ENCODE measurements around the gene NSRP1. TPM values are rescaled to one million over a fixed set of nuclear protein-coding genes. Genes with fewer than 3 reads are reported as not detected.
"Not testable (repeated sequence)": the region's sequence is repeated elsewhere in the genome, so short reads cannot be mapped to it uniquely, and the experiment has no call there.

NSRP1 gene
- total and polyA plus RNA-seq, 2 of the 13 experiments (the other 11 are each of a cell fraction or from before 2014, with no cell fraction given) = 7.0 to 14.3 TPM

DNA sequence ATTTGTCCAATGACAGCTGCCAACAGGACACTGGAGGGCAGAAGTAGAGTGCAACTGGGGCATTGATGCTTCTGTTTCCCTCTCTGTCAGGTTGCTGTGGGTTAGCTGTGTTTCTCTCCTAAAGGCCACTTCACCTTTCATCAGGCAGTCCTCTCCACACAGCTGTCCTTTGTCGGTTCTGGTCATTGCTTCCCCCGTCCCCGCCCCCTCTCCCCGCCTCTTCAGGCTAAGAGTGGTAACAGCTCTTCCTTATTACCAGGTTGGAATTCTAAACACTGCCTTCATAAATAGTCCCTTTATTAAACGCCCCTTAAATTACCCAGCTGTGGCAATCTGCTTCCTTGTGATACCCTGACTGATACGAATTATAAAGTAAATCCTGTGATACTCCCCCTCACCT lies 31.8 kb upstream of the NSRP1 start:
- no peaks in the 10 kb centered on the region for H3K4me1 ChIP-seq (ENCODE audit: insufficient read depth, low read length)
- TF ChIP-seq RELA (CRISPR knock-in tag; IDR thresholded peaks at IDR 0.05) = no peak
- no peaks in the 10 kb centered on the region for H3K9me3 ChIP-seq (ENCODE audit: low read length)
- DNase-seq (ENCODE audit: low spot score) (no peak), ATAC-seq (peak; percentile 54; the same call in 1 of the 3 replicates), FAIRE-seq (no peak)
- WGBS (ENCODE audit: low lambda C conversion rate) = 4% methylated on average over 6 of the region's 6 CpGs
- no peaks in the 10 kb centered on the region for H3K79me2 ChIP-seq (ENCODE audit: insufficient read depth, low read length)
- H3K36me3 ChIP-seq (replicated peaks in 1 of 2; ENCODE audit: control insufficient read depth in 1 of 2, insufficient read depth in 2 of 2, low read length in 2 of 2) = no peaks in the 10 kb centered on the region
- H4K20me1 ChIP-seq (ENCODE audit: insufficient read depth, low read length) = no peaks in the 10 kb centered on the region
- H3K9ac ChIP-seq (ENCODE audit: insufficient read depth, low read depth, low read length) = no peak overlapping the region
- no peak overlapping the region for H3K27ac ChIP-seq (ENCODE audit: extremely low read length, insufficient read depth, low read length)
- POLR2A ChIA-PET = no interaction called here
- no peak overlapping the region for H3K4me2 ChIP-seq (ENCODE audit: low read depth, low read length)
- CTCF ChIA-PET (ENCODE audit: low intra/inter-chr PET ratio, low total read pairs) = no interaction called here
- intact Hi-C loops (cut with micrococcal nuclease; ENCODE audit: unreplicated experiment) (no loop called here), in situ Hi-C loops (cut with HindIII; ENCODE audit: extremely low pct_ligation_motif_present, low pct_unique_long_range_greater_than_20kb) (no loop called here)
- no peak overlapping the region for H3K4me3 ChIP-seq (replicated peaks in 1 of 3; ENCODE audit: insufficient read depth in 1 of 3, low read depth in 2 of 3, low read length in 3 of 3)
- BruUV-seq (replicated peaks) = no TSS peak
- H3K27me3 ChIP-seq (ENCODE audit: control insufficient read depth in 1 of 2, insufficient read depth in 2 of 2, low read length in 2 of 2) = peaks cover 1 to 25% of the 10 kb centered on the region in 2 experiments; a peak in 3 of 5 replicates
- H2AFZ ChIP-seq (ENCODE audit: low read length) = no peak overlapping the region

DNA sequence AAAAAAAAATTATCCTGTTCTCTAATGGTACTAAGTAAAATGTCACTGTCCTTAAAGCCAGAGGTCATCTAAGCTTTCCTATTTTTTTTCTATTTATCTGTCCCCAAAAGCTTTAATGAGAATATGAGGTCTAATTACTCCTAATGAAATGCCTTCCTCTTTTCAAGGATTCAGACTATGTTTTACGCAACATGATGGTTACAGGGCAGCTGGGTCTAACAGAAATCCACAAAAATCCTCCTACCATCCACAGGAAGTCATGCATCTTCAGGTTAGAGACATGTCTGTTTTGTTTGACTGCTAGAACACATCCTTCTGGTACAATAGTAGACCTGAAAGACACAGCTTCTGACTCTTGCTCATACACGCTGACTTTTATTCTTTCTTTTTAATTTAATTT lies 29.7 kb upstream of the NSRP1 start:
- Histone ChIP-seq H3K27ac (ENCODE audit: extremely low read length, insufficient read depth, low read length) (no peak overlapping the region), H3K4me2 (ENCODE audit: low read depth, low read length) (no peak overlapping the region), H3K36me3 (replicated peaks in 1 of 2; ENCODE audit: control insufficient read depth in 1 of 2, insufficient read depth in 2 of 2, low read length in 2 of 2) (no peaks in the 10 kb centered on the region), H3K9me3 (ENCODE audit: low read length) (no peaks in the 10 kb centered on the region), H3K27me3 (ENCODE audit: control insufficient read depth in 1 of 2, insufficient read depth in 2 of 2, low read length in 2 of 2) (peaks cover 1 to 36% of the 10 kb centered on the region in 2 experiments; a peak in 3 of 5 replicates), H4K20me1 (ENCODE audit: insufficient read depth, low read length) (no peaks in the 10 kb centered on the region), H2AFZ (ENCODE audit: low read length) (no peak overlapping the region), H3K4me1 (ENCODE audit: insufficient read depth, low read length) (no peaks in the 10 kb centered on the region), H3K4me3 (replicated peaks in 1 of 3; ENCODE audit: insufficient read depth in 1 of 3, low read depth in 2 of 3, low read length in 3 of 3) (no peak overlapping the region), H3K9ac (ENCODE audit: insufficient read depth, low read depth, low read length) (no peak overlapping the region), H3K79me2 (ENCODE audit: insufficient read depth, low read length) (no peaks in the 10 kb centered on the region)
- ATAC-seq (no peak), FAIRE-seq (no peak), DNase-seq (ENCODE audit: low spot score) (no peak)
- in situ Hi-C loops (cut with HindIII; ENCODE audit: extremely low pct_ligation_motif_present, low pct_unique_long_range_greater_than_20kb) = no loop called here
- TF ChIP-seq SP1 (IDR thresholded peaks at IDR 0.05) = no peak
- TF ChIP-seq SP1 (CRISPR knock-in tag; IDR thresholded peaks at IDR 0.05) = no peak
- POLR2A ChIA-PET = no interaction called here
- 47% methylated on average over 2 of the region's 2 CpGs for WGBS (ENCODE audit: low lambda C conversion rate)
- BruUV-seq (replicated peaks) = no TSS peak
- CTCF ChIA-PET (ENCODE audit: low intra/inter-chr PET ratio, low total read pairs) = no interaction called here
- intact Hi-C loops (cut with micrococcal nuclease; ENCODE audit: unreplicated experiment) = no loop called here

DNA sequence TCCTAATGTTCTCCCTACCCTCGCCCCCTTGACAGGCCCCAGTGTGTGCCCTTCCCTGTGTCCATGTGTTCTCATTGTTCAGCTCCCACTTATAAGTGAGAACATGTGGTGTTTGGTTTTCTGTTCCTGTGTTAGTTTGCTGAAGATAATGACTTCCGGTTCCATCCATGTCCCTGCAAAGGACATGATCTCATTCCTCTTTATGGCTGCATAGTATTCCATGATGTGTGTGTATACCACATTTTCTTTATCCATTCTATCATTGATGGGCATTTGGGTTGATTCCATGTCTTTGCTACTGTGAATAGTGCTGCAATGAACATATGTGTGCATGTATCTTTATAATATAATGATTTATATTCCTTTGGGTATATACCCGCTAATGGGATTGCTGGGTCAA lies 29.2 kb upstream of the NSRP1 start:
- H3K27me3 ChIP-seq (ENCODE audit: control insufficient read depth in 1 of 2, insufficient read depth in 2 of 2, low read length in 2 of 2) = peaks cover 1 to 38% of the 10 kb centered on the region in 2 experiments; a peak in 3 of 5 replicates
- DNase-seq (ENCODE audit: low spot score); BruUV-seq (replicated peaks); H2AFZ ChIP-seq (ENCODE audit: low read length); POLR2A ChIA-PET; H3K36me3 ChIP-seq (replicated peaks in 1 of 2; ENCODE audit: control insufficient read depth in 1 of 2, insufficient read depth in 2 of 2, low read length in 2 of 2); H3K4me1 ChIP-seq (ENCODE audit: insufficient read depth, low read length); in situ Hi-C loops (cut with HindIII; ENCODE audit: extremely low pct_ligation_motif_present, low pct_unique_long_range_greater_than_20kb); FAIRE-seq; H3K79me2 ChIP-seq (ENCODE audit: insufficient read depth, low read length); H3K4me3 ChIP-seq (replicated peaks in 1 of 3; ENCODE audit: insufficient read depth in 1 of 3, low read depth in 2 of 3, low read length in 3 of 3); intact Hi-C loops (cut with micrococcal nuclease; ENCODE audit: unreplicated experiment); ATAC-seq; H3K9me3 ChIP-seq (ENCODE audit: low read length); H3K4me2 ChIP-seq (ENCODE audit: low read depth, low read length); H3K9ac ChIP-seq (ENCODE audit: insufficient read depth, low read depth, low read length); CTCF ChIA-PET (ENCODE audit: low intra/inter-chr PET ratio, low total read pairs); H4K20me1 ChIP-seq (ENCODE audit: insufficient read depth, low read length); H3K27ac ChIP-seq (ENCODE audit: extremely low read length, insufficient read depth, low read length): not testable (repeated sequence)
- 24% methylated on average over 3 of the region's 3 CpGs for WGBS (ENCODE audit: low lambda C conversion rate)

Data from HepG2 (cell line).